ENCODE measurements around the gene GPHN.

GPHN gene

GRCh38 chr14:66501592-66501991, 6.4 kb upstream of the GPHN start:
- TF ChIP-seq TEAD4 (IDR thresholded peaks at IDR 0.05) (no peak), YY1 (IDR thresholded peaks at IDR 0.05; ENCODE audit: low read depth) (no peak), CREB1 (IDR thresholded peaks at IDR 0.05; ENCODE audit: low read depth) (no peak), TAF1 (IDR thresholded peaks at IDR 0.05; ENCODE audit: low read depth) (no peak), USF1 (IDR thresholded peaks at IDR 0.05) (no peak), CEBPB (IDR thresholded peaks at IDR 0.05) (no peak), EP300 (IDR thresholded peaks at IDR 0.05; ENCODE audit: borderline replicate concordance) (no peak), FOXM1 (IDR thresholded peaks at IDR 0.05; ENCODE audit: borderline replicate concordance, low read depth) (no peak), RAD21 (IDR thresholded peaks at IDR 0.05; ENCODE audit: low read depth) (no peak)
- TF ChIP-seq, protein P1, sequence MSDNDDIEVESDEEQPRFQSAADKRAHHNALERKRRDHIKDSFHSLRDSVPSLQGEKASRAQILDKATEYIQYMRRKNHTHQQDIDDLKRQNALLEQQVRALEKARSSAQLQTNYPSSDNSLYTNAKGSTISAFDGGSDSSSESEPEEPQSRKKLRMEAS (IDR thresholded peaks at IDR 0.05) = no peak
- TF ChIP-seq, protein P2, sequence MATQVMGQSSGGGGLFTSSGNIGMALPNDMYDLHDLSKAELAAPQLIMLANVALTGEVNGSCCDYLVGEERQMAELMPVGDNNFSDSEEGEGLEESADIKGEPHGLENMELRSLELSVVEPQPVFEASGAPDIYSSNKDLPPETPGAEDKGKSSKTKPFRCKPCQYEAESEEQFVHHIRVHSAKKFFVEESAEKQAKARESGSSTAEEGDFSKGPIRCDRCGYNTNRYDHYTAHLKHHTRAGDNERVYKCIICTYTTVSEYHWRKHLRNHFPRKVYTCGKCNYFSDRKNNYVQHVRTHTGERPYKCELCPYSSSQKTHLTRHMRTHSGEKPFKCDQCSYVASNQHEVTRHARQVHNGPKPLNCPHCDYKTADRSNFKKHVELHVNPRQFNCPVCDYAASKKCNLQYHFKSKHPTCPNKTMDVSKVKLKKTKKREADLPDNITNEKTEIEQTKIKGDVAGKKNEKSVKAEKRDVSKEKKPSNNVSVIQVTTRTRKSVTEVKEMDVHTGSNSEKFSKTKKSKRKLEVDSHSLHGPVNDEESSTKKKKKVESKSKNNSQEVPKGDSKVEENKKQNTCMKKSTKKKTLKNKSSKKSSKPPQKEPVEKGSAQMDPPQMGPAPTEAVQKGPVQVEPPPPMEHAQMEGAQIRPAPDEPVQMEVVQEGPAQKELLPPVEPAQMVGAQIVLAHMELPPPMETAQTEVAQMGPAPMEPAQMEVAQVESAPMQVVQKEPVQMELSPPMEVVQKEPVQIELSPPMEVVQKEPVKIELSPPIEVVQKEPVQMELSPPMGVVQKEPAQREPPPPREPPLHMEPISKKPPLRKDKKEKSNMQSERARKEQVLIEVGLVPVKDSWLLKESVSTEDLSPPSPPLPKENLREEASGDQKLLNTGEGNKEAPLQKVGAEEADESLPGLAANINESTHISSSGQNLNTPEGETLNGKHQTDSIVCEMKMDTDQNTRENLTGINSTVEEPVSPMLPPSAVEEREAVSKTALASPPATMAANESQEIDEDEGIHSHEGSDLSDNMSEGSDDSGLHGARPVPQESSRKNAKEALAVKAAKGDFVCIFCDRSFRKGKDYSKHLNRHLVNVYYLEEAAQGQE (IDR thresholded peaks at IDR 0.05; ENCODE audit: low read depth) = no peak

DNA sequence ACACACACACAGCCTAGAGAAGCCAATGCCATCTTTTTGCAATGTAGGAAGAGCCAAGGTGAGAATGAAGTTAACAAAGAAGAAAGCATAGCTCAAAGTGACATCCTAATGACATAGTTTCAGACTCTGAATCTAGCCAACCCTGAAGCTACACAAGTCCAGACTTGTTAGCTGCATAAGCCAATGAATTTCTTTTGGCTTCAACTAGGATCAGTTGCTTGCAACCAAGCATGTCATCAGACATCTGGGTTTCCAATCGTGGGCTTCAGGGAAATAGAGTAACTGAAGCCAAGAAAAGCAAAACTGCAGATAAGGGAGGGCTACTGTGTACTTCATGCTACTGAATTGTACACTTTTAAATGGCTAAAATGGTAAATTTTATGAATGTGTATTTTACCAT, 4.4 kb upstream of the GPHN start:
- no peak for TF ChIP-seq CREB1 (IDR thresholded peaks at IDR 0.05; ENCODE audit: low read depth)
- TF ChIP-seq TEAD4 (IDR thresholded peaks at IDR 0.05) = no peak
- TF ChIP-seq, protein P1 (IDR thresholded peaks at IDR 0.05) = no peak
- no peak for TF ChIP-seq FOXM1 (IDR thresholded peaks at IDR 0.05; ENCODE audit: borderline replicate concordance, low read depth)

DNA sequence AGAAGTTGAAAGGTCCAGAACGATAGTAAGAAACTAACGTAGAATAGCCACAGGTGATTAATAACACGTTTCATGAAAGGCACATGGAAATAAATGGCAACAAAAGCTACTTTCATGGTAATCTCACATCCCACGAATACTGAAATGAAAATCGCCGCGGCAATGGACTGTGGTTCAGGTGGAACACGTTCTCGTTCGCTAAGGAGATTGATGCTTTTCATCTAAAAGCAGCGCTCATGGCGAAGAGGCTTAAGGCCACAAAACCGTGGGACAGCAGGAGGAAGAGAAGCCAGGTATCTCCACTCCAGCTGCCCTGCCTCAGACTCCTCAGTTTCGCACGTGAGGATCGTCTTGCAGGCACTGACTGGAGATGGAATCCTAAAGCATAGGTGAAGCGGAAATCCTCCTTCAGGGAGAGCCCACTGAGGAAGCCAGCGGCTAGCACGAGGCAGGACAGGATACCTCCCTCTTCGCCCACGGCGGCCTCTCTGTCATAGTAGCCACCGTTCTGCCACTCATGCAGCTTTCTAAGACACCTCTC, 696 bp upstream of the GPHN start:
- TF ChIP-seq, protein P2 (IDR thresholded peaks at IDR 0.05; ENCODE audit: low read depth) = no peak
- TF ChIP-seq YY1 (IDR thresholded peaks at IDR 0.05; ENCODE audit: low read depth) (no peak), CEBPB (IDR thresholded peaks at IDR 0.05) (no peak), CREB1 (IDR thresholded peaks at IDR 0.05; ENCODE audit: low read depth) (no peak), NFIC (IDR thresholded peaks at IDR 0.05) (no peak), EP300 (IDR thresholded peaks at IDR 0.05; ENCODE audit: borderline replicate concordance) (no peak), RAD21 (IDR thresholded peaks at IDR 0.05; ENCODE audit: low read depth) (no peak), TCF12 (IDR thresholded peaks at IDR 0.05; ENCODE audit: low read depth) (no peak), TAF1 (IDR thresholded peaks at IDR 0.05; ENCODE audit: low read depth) (no peak), USF1 (IDR thresholded peaks at IDR 0.05) (no peak), EGR1 (IDR thresholded peaks at IDR 0.05) (no peak), TEAD4 (IDR thresholded peaks at IDR 0.05) (no peak), ZBTB7A (IDR thresholded peaks at IDR 0.05; ENCODE audit: low read depth) (no peak), FOXM1 (IDR thresholded peaks at IDR 0.05; ENCODE audit: borderline replicate concordance, low read depth) (no peak)
- TF ChIP-seq, protein P1 (IDR thresholded peaks at IDR 0.05) = no peak

- TF ChIP-seq, protein P1 (IDR thresholded peaks at IDR 0.05) = no peak
- TF ChIP-seq CEBPB (IDR thresholded peaks at IDR 0.05) = no peak
- TF ChIP-seq TEAD4 (IDR thresholded peaks at IDR 0.05) = no peak
- TF ChIP-seq RAD21 (IDR thresholded peaks at IDR 0.05; ENCODE audit: low read depth) = no peak
- no peak for TF ChIP-seq CREB1 (IDR thresholded peaks at IDR 0.05; ENCODE audit: low read depth)
- no peak for TF ChIP-seq EP300 (IDR thresholded peaks at IDR 0.05; ENCODE audit: borderline replicate concordance)
- TF ChIP-seq ZBTB7A (IDR thresholded peaks at IDR 0.05; ENCODE audit: low read depth) = no peak
- no peak for TF ChIP-seq YY1 (IDR thresholded peaks at IDR 0.05; ENCODE audit: low read depth)
- TF ChIP-seq, protein P2 (IDR thresholded peaks at IDR 0.05; ENCODE audit: low read depth) = no peak
- no peak for TF ChIP-seq FOXM1 (IDR thresholded peaks at IDR 0.05; ENCODE audit: borderline replicate concordance, low read depth)
- no peak for TF ChIP-seq EGR1 (IDR thresholded peaks at IDR 0.05)
Measured at GRCh38 chr14:66508547-66508845, 549 bp downstream of the GPHN start.

All from Ishikawa (cell line).